ENCODE measurements around the gene IGF2R. TPM values are rescaled to one million over a fixed set of nuclear protein-coding genes. Genes with fewer than 3 reads are reported as not detected.
"Not testable (repeated sequence)": the region's sequence is repeated elsewhere in the genome, so short reads cannot be mapped to it uniquely, and the experiment has no call there.

IGF2R gene
- total and polyA plus RNA-seq, 2 donors (not counting 1 experiment from before 2014, with no cell fraction given): 9.5 to 53.3 TPM

GRCh38 chr6:160139420-160139851 lies 170.6 kb downstream of the IGF2R start:
- Histone ChIP-seq H3K27me3 (replicated peaks in 1 of 4; ENCODE audit: control extremely low read depth in 1 of 4, control insufficient read depth in 3 of 4, insufficient read depth in 4 of 4, low read length in 3 of 4) (peaks cover 0 to 3% (median 0%) of the 10 kb centered on the region in 4 experiments), H3K4me1 (ENCODE audit: control insufficient read depth in 2 of 2, insufficient read depth in 2 of 2, low read length in 2 of 2) (peaks cover 0 to 4% of the 10 kb centered on the region in 2 donors), H3K9me3 (ENCODE audit: control extremely low read depth in 1 of 3, control insufficient read depth in 2 of 3, insufficient read depth in 1 of 3, low read length in 2 of 3) (no peaks in the 10 kb centered on the region), H3K9ac (ENCODE audit: low read length) (no peak overlapping the region), H3K4me3 (ENCODE audit: control extremely low read depth in 1 of 5, extremely low read depth in 1 of 5, insufficient read depth in 1 of 5, low read depth in 2 of 5, low read length in 4 of 5) (no peak overlapping the region), H4K20me1 (ENCODE audit: control insufficient read depth, insufficient read depth, low read length, poor library complexity, severe bottlenecking) (no peaks in the 10 kb centered on the region), H3K36me3 (replicated peaks in 1 of 2; ENCODE audit: control extremely low read depth in 1 of 2, control insufficient read depth in 1 of 2, extremely low read depth in 1 of 2, insufficient read depth in 2 of 2, low read length in 1 of 2) (no peaks in the 10 kb centered on the region), H2AFZ (ENCODE audit: insufficient read depth, low read depth, low read length, poor library complexity, severe bottlenecking) (no peak overlapping the region), H3K4me2 (replicated peaks; ENCODE audit: low read depth, low read length, poor library complexity, severe bottlenecking) (no peak overlapping the region), H3K79me2 (ENCODE audit: control insufficient read depth, insufficient read depth, low read length) (no peaks in the 10 kb centered on the region), H3K27ac (ENCODE audit: low read length in 2 of 2) (no peak overlapping the region)
- WGBS (ENCODE audit: insufficient coverage): 92% methylated on average over 12 of the region's 12 CpGs
- TF ChIP-seq, protein P1, sequence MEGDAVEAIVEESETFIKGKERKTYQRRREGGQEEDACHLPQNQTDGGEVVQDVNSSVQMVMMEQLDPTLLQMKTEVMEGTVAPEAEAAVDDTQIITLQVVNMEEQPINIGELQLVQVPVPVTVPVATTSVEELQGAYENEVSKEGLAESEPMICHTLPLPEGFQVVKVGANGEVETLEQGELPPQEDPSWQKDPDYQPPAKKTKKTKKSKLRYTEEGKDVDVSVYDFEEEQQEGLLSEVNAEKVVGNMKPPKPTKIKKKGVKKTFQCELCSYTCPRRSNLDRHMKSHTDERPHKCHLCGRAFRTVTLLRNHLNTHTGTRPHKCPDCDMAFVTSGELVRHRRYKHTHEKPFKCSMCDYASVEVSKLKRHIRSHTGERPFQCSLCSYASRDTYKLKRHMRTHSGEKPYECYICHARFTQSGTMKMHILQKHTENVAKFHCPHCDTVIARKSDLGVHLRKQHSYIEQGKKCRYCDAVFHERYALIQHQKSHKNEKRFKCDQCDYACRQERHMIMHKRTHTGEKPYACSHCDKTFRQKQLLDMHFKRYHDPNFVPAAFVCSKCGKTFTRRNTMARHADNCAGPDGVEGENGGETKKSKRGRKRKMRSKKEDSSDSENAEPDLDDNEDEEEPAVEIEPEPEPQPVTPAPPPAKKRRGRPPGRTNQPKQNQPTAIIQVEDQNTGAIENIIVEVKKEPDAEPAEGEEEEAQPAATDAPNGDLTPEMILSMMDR (IDR thresholded peaks at IDR 0.05): no peak
- no peak for TF ChIP-seq EZH2 (IDR thresholded peaks at IDR 0.05; ENCODE audit: borderline replicate concordance, insufficient read depth, low read depth, low read length, poor library complexity, severe bottlenecking)
- Mint-ChIP-seq H3K4me1 (no peaks in the 10 kb centered on the region), H3K27ac (no peak overlapping the region), H3K27me3 (no peaks in the 10 kb centered on the region), H3K4me3 (no peak overlapping the region), H3K9me3 (ENCODE audit: insufficient read depth) (peaks cover 6% of the 10 kb centered on the region)
- CTCF ChIA-PET: interaction anchor here (0.6 to 0.7 kb wide), 2 partner anchors 323 to 805 kb away, joined by 3 read pairs; no protein-coding TSS in a partner anchor
- intact Hi-C loops (cut with micrococcal nuclease): no loop called here
- no peak for DNase-seq
- POLR2A ChIA-PET: no interaction called here
- no peak for ATAC-seq (ENCODE audit: low read depth)

- no CpG with 5 or more reads among the region's 3 CpGs for WGBS (ENCODE audit: insufficient coverage)
- H3K4me1 Mint-ChIP-seq; POLR2A ChIA-PET; H3K27me3 Mint-ChIP-seq; H3K79me2 ChIP-seq (ENCODE audit: control insufficient read depth, insufficient read depth, low read length); DNase-seq; H3K4me3 Mint-ChIP-seq; H3K27ac ChIP-seq (ENCODE audit: low read length in 2 of 2); H3K27me3 ChIP-seq (replicated peaks in 1 of 4; ENCODE audit: control extremely low read depth in 1 of 4, control insufficient read depth in 3 of 4, insufficient read depth in 4 of 4, low read length in 3 of 4); intact Hi-C loops (cut with micrococcal nuclease); H3K9ac ChIP-seq (ENCODE audit: low read length); H3K9me3 ChIP-seq (ENCODE audit: control extremely low read depth in 1 of 3, control insufficient read depth in 2 of 3, insufficient read depth in 1 of 3, low read length in 2 of 3); H2AFZ ChIP-seq (ENCODE audit: insufficient read depth, low read depth, low read length, poor library complexity, severe bottlenecking); H3K9me3 Mint-ChIP-seq (ENCODE audit: insufficient read depth); H3K36me3 ChIP-seq (replicated peaks in 1 of 2; ENCODE audit: control extremely low read depth in 1 of 2, control insufficient read depth in 1 of 2, extremely low read depth in 1 of 2, insufficient read depth in 2 of 2, low read length in 1 of 2); ATAC-seq (ENCODE audit: low read depth); H3K4me1 ChIP-seq (ENCODE audit: control insufficient read depth in 2 of 2, insufficient read depth in 2 of 2, low read length in 2 of 2); H3K4me2 ChIP-seq (replicated peaks; ENCODE audit: low read depth, low read length, poor library complexity, severe bottlenecking); H4K20me1 ChIP-seq (ENCODE audit: control insufficient read depth, insufficient read depth, low read length, poor library complexity, severe bottlenecking); H3K27ac Mint-ChIP-seq; H3K4me3 ChIP-seq (ENCODE audit: control extremely low read depth in 1 of 5, extremely low read depth in 1 of 5, insufficient read depth in 1 of 5, low read depth in 2 of 5, low read length in 4 of 5): not testable (repeated sequence)
- CTCF ChIA-PET: interaction anchor here (0.6 kb wide), 1 partner anchor 1233 kb away, joined by 3 read pairs; no protein-coding TSS in a partner anchor
Measured at GRCh38 chr6:160140493-160140892, 171.6 kb downstream of the IGF2R start.
